Measurements from ENCODE around the gene PRIMPOL. TPM values are rescaled to one million over a fixed set of nuclear protein-coding genes. Genes with fewer than 3 reads are reported as not detected.
"Not testable (repeated sequence)": the region's sequence is repeated elsewhere in the genome, so short reads cannot be mapped to it uniquely, and the experiment has no call there.

The PRIMPOL gene
- total and polyA plus RNA-seq, 9 donors, result 22.9 to 32.6 (median 25.5) TPM

DNA sequence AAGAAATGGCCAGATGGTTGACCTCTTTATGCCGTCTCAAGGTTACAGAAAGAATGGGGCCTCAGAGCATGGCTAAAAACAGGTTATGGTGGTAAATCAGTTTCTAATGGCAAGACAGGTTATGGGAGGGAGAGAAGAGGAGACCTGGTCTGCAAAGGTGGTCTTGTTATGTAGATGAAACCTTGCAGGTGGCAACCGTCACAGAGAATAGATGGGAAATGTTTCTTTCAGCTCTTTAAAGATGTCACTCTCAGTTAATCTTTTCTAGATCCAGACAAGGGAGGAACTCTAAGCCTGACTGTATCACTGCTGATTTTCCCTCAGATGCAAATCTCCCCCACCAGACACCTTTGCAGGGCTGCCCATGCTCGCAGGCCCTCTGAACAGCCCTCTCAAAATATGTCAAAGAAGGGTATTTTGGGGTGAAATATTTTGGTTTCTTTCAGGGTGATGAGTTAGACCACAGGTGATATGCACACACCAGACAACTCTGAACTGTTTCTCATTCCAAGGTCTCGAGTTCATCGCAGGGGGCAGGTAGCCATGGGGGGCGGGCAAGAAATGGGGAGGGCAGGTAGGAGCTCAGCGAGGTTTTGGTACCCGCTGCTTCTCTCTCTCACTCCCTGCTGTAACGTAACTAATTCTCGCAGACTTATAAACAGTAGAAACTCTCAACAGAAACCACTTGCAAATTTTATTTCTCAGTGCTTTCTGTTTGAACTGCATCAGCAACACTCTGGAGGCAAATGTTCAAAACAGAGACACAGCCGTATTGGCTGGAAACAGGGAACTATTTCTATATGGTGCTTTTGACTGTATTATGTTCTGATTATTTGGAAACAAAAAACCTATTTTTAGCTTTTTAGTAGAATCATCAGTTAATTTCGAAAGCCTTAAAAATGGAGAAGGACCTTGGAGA is 32.6 kb upstream of the PRIMPOL start:
- Histone ChIP-seq H3K9me3 (replicated peaks; ENCODE audit: control insufficient read depth, low read depth, low read length) (peaks cover 5% of the 10 kb centered on the region), H3K36me3 (ENCODE audit: control insufficient read depth, insufficient read depth, low read length) (no peaks in the 10 kb centered on the region), H3K27ac (ENCODE audit: low read length) (no peak overlapping the region), H3K4me3 (ENCODE audit: low read length) (no peak overlapping the region), H3K27me3 (ENCODE audit: control insufficient read depth, insufficient read depth, low read length) (no peaks in the 10 kb centered on the region), H3K4me1 (ENCODE audit: control insufficient read depth, insufficient read depth, low read length) (no peaks in the 10 kb centered on the region)
- DNase-seq, result no peak
- 69% methylated on average over 8 of the region's 12 CpGs for WGBS (ENCODE audit: insufficient coverage)

DNA sequence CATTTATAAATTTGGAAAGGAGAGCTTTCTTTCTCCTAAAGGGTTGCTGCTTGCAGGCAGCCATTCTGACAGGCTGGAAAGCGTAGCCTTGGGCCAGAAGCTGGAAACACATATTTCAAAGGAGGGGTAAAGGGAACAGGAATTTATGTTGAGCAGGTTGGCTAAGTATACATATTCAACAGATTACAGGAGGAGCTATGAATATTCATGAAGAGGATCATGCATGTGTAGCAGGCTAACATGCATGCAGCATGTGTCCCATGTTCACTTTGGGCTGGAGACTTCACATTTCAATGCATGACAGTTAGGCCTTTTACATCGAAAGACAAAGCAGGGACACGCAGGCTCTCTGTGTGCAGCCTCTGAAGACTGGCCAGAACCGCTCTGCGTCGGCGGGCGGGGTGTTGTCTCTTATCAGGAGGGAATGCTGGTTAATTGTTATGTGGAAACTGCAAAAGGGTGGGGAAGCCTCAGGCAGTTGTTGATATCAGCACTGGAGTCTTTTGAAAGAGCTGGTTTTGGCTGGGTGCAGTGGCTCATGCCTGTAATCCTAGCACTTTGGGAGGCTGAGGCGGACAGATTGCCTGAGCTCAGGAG is 31.8 kb upstream of the PRIMPOL start:
- Histone ChIP-seq H3K36me3 (ENCODE audit: control insufficient read depth, insufficient read depth, low read length) (no peaks in the 10 kb centered on the region), H3K27me3 (ENCODE audit: control insufficient read depth, insufficient read depth, low read length) (no peaks in the 10 kb centered on the region), H3K9me3 (replicated peaks; ENCODE audit: control insufficient read depth, low read depth, low read length) (peaks cover 5% of the 10 kb centered on the region), H3K27ac (ENCODE audit: low read length) (no peak overlapping the region), H3K4me1 (ENCODE audit: control insufficient read depth, insufficient read depth, low read length) (no peaks in the 10 kb centered on the region), H3K4me3 (ENCODE audit: low read length) (no peak overlapping the region)
- DNase-seq, result no peak
- WGBS (ENCODE audit: insufficient coverage), result 83% methylated on average over 7 of the region's 9 CpGs

DNA sequence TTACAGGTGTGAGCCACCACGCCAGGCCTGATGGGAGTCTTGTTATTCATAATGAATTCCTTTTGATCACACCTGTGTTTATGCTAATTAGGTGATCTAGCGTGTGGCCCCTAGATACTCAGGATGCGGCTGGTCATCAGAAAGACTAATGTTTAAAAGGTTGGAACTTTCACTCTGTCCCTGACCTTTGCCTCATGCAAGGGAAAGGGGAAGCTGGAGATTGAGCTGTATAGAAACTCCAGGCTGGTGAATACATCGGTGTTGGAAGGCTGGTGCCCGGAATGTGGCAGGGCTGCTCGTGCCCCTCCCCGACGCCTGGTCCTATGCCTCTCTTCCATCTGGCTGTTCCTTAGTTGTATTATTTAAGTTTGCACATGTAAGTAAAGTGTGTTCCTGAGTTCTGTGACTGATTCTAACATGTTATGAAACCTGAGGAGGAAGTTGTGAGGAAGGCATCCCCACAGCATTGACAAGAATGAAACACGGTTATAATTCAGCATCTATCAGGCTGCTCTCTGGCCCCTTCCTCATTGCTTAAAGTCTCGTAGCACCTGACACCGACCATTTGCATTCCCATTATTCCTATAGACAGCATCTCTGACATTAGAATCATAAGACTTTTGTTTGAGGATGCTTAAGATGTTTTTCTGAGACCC is 29.2 kb upstream of the PRIMPOL start:
- no peak for DNase-seq
- H3K27me3 ChIP-seq (ENCODE audit: control insufficient read depth, insufficient read depth, low read length), result no peaks in the 10 kb centered on the region
- WGBS (ENCODE audit: insufficient coverage), result 93% methylated on average over 7 of the region's 11 CpGs

DNA sequence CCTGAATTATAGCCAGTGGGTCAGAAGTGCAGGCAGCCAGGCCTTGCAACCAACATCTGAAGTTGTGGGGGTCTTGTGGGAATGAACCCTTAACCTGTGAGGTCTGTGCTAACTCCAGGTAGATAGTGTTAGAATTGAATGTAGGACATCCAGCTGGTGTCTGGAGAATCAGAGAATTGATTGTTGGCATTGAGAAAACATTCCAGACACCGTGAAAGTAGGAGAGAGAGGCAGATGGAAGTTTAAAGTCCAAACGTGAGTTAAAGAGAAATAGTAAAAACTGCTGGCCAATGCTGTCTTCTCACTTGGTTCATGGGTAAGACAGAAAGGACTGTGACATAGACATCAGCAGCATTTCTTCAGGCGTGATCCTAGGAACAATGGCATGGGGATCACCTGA is 28.0 kb upstream of the PRIMPOL start:
- Histone ChIP-seq H3K9me3 (replicated peaks; ENCODE audit: control insufficient read depth, low read depth, low read length) (no peaks in the 10 kb centered on the region), H3K27me3 (ENCODE audit: control insufficient read depth, insufficient read depth, low read length) (no peaks in the 10 kb centered on the region), H3K27ac (ENCODE audit: low read length) (no peak overlapping the region), H3K36me3 (ENCODE audit: control insufficient read depth, insufficient read depth, low read length) (peaks cover 4% of the 10 kb centered on the region), H3K4me1 (ENCODE audit: control insufficient read depth, insufficient read depth, low read length) (no peaks in the 10 kb centered on the region), H3K4me3 (ENCODE audit: low read length) (no peak overlapping the region)
- 41% methylated on average over 3 of the region's 3 CpGs for WGBS (ENCODE audit: insufficient coverage)
- DNase-seq, result no peak

More for the DNA sequence above, 29.2 kb upstream of the PRIMPOL start:
- no peaks in the 10 kb centered on the region for H3K4me1 ChIP-seq (ENCODE audit: control insufficient read depth, insufficient read depth, low read length)
- H3K9me3 ChIP-seq (replicated peaks; ENCODE audit: control insufficient read depth, low read depth, low read length), result no peaks in the 10 kb centered on the region
- H3K36me3 ChIP-seq (ENCODE audit: control insufficient read depth, insufficient read depth, low read length), result no peaks in the 10 kb centered on the region
- H3K27ac ChIP-seq (ENCODE audit: low read length), result no peak overlapping the region
- no peak overlapping the region for H3K4me3 ChIP-seq (ENCODE audit: low read length)

DNA sequence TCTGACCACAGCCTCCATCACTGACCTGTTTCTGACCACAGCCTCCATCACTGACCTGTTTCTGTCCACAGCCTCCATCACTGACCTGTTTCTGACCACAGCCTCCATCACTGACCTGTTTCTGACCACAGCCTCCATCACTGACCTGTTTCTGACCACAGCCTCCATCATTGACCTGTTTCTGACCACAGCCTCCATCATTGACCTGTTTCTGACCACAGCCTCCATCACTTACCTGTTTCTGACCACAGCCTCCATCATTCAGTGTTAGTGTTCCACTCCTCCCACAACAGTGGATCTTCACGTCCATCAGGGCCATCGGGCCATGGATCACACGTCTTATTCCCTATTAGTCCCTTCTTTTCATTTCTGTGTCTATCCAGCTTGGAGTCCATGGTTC is 25.0 kb upstream of the PRIMPOL start:
- H3K27ac ChIP-seq (ENCODE audit: low read length); H3K4me3 ChIP-seq (ENCODE audit: low read length); H3K4me1 ChIP-seq (ENCODE audit: control insufficient read depth, insufficient read depth, low read length); DNase-seq; H3K27me3 ChIP-seq (ENCODE audit: control insufficient read depth, insufficient read depth, low read length); H3K9me3 ChIP-seq (replicated peaks; ENCODE audit: control insufficient read depth, low read depth, low read length): not testable (repeated sequence)
- peaks cover 14% of the 10 kb centered on the region for H3K36me3 ChIP-seq (ENCODE audit: control insufficient read depth, insufficient read depth, low read length)
- WGBS (ENCODE audit: insufficient coverage), result 93% methylated on average over 3 of the region's 3 CpGs

DNA sequence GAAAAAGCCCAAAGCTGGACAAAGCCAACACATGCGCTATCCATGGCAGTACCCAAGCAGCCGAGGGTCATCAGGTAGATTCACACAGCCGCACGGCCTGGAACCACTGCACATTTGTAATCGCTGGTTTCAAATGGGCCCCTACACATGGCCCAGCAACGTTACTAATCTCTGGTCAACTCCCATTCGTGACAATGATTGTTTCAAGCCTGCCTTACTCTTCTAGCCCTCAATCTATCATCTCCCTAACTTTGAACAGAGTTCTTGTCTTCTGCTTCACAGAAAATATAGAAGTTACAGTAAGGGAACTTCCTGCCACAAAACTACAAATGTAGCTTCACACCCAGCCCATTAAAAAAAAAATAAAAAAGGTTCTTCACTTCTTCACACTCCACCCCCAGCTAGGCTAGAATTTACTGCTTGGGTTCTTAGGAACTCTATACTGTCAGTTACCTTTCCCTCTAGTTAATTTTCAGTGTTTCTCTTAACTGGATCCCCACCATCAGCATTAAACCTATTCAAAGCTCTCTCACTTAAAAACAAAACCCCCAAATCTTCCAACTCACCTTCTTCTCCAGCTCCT is 24.5 kb upstream of the PRIMPOL start:
- H3K27me3 ChIP-seq (ENCODE audit: control insufficient read depth, insufficient read depth, low read length), result no peaks in the 10 kb centered on the region
- no peak for DNase-seq
- H3K27ac ChIP-seq (ENCODE audit: low read length), result no peak overlapping the region
- peaks cover 15% of the 10 kb centered on the region for H3K36me3 ChIP-seq (ENCODE audit: control insufficient read depth, insufficient read depth, low read length)
- no peaks in the 10 kb centered on the region for H3K9me3 ChIP-seq (replicated peaks; ENCODE audit: control insufficient read depth, low read depth, low read length)
- 91% methylated on average over 6 of the region's 7 CpGs for WGBS (ENCODE audit: insufficient coverage)
- H3K4me1 ChIP-seq (ENCODE audit: control insufficient read depth, insufficient read depth, low read length), result no peaks in the 10 kb centered on the region
- H3K4me3 ChIP-seq (ENCODE audit: low read length), result no peak overlapping the region

DNA sequence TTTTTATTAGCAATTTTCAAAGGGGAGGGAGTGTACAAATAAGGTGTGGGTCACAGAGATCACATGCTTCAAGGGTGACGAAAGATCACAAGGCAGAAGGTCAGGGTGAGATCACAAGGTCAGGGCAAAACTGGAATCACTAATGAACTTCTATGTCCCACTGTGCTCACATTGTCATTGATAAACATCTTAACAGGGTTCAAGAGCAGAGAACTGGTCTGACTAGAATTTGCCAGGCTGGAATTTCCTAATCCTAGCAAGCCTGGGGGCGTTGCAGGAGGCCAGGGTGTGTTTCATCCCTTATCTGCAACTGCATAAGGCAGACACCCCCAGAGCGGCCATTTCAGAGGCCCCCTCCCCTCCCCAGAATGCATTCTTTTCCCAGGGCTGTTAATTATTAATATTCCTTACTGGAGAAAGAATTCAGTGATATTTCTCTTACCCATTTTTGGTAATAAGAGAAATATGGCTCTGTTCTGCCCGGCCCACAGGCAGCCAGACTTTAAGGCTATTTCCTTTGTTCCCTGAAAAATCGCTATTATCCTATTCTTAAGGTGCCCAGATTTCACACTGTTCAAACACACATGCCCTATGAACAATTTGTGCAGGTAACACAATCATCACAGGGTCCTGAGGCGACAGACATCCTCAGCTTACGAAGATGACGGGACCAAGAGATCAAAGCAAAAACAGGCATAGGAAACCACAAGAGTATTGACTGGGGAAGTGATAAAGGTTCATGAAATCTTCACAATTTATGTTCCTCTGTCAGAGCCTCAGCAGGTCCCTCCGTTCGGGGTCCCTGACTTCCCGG is 23.5 kb upstream of the PRIMPOL start:
- H3K9me3 ChIP-seq (replicated peaks; ENCODE audit: control insufficient read depth, low read depth, low read length); DNase-seq; H3K27me3 ChIP-seq (ENCODE audit: control insufficient read depth, insufficient read depth, low read length); H3K4me3 ChIP-seq (ENCODE audit: low read length); H3K27ac ChIP-seq (ENCODE audit: low read length); H3K4me1 ChIP-seq (ENCODE audit: control insufficient read depth, insufficient read depth, low read length): not testable (repeated sequence)
- 73% methylated on average over 2 of the region's 11 CpGs for WGBS (ENCODE audit: insufficient coverage)
- peaks cover 20% of the 10 kb centered on the region for H3K36me3 ChIP-seq (ENCODE audit: control insufficient read depth, insufficient read depth, low read length)

DNA sequence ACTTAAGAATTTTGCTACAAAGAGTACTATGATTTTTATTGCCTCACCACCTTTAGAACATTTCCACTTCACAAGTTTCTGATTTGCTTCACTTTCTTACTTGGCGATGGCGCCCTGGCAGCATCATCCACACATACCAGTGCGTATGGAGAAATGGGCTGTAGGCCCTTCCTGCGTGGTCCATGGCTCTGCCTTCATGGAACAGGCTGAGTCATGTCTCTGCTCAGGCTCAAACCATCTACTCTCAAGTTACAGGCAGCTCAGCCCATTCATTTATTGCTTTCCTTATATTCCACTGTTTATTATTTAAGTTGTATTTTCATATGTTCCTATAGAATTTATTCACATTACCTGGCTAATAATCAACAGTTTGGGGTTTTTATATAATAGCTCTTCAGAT is 21.4 kb upstream of the PRIMPOL start:
- H3K36me3 ChIP-seq (ENCODE audit: control insufficient read depth, insufficient read depth, low read length), result peaks cover 25% of the 10 kb centered on the region
- no peaks in the 10 kb centered on the region for H3K4me1 ChIP-seq (ENCODE audit: control insufficient read depth, insufficient read depth, low read length)
- no peak overlapping the region for H3K4me3 ChIP-seq (ENCODE audit: low read length)
- H3K27ac ChIP-seq (ENCODE audit: low read length), result no peak overlapping the region
- WGBS (ENCODE audit: insufficient coverage), result 100% methylated on average over 2 of the region's 4 CpGs
- no peaks in the 10 kb centered on the region for H3K27me3 ChIP-seq (ENCODE audit: control insufficient read depth, insufficient read depth, low read length)
- no peak for DNase-seq
- H3K9me3 ChIP-seq (replicated peaks; ENCODE audit: control insufficient read depth, low read depth, low read length), result no peaks in the 10 kb centered on the region

DNA sequence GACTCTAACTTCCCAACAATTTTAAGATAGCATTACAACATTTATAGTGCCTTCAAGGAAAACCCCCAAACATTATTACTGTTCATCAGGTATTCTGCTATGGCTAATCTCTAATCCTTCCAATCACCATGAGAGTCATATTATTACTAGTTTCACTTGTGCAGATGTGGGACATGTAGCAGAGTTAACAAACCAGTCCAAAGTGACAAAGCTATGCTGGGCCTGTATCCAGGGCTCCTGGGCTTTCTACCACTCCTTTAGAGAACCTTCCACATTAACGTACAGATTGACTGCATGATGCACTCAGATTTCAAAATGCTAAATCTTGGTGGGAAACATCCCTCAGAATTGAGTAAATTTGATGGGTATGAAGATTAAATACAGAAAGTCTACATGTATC is 16.7 kb upstream of the PRIMPOL start:
- Histone ChIP-seq H3K4me1 (ENCODE audit: control insufficient read depth, insufficient read depth, low read length) (no peaks in the 10 kb centered on the region), H3K4me3 (ENCODE audit: low read length) (no peak overlapping the region), H3K27ac (ENCODE audit: low read length) (no peak overlapping the region), H3K27me3 (ENCODE audit: control insufficient read depth, insufficient read depth, low read length) (no peaks in the 10 kb centered on the region), H3K36me3 (ENCODE audit: control insufficient read depth, insufficient read depth, low read length) (peaks cover 41% of the 10 kb centered on the region), H3K9me3 (replicated peaks; ENCODE audit: control insufficient read depth, low read depth, low read length) (no peaks in the 10 kb centered on the region)
- DNase-seq, result no peak
- no CpG with 5 or more reads among the region's 1 CpG for WGBS (ENCODE audit: insufficient coverage)

Measured in muscle of leg (tissue), 11 donors.